Stimulated activated CD8-positive, alpha-beta memory T cell treated with anti-CD3 and anti-CD28 coated beads, Interleukin-15, amount 100 ng/mL, for 48 hours (primary cell): Measurements from ENCODE around the gene PROX2.

Experiments
- DNase-seq, 2 donors: peaks; one replicate each; pipeline ENCODE4 v3.0.0-alpha.2; 2020; ENCODE audit warnings: low read depth in 2 of 2

The PROX2 gene

DNA sequence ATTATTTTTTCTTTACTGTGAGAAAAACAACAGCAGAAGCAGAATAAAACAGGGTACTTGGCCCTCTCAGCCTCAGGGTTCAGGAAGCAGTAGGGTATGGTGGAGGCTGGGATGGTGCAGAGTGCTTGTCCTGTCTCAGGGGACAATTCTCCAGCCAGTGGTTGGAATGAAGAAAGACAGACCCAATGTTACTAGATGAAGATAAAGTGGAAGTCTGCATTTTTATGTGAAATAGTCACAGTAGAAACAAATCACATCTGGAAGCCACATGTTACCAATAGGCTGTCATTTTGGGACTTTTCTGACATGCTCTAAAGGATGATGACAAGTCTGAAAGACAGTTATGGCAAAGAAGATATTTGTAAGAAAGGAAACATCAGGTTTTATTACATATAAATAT is 32.3 kb downstream of the PROX2 start:
- no peak for DNase-seq

DNA sequence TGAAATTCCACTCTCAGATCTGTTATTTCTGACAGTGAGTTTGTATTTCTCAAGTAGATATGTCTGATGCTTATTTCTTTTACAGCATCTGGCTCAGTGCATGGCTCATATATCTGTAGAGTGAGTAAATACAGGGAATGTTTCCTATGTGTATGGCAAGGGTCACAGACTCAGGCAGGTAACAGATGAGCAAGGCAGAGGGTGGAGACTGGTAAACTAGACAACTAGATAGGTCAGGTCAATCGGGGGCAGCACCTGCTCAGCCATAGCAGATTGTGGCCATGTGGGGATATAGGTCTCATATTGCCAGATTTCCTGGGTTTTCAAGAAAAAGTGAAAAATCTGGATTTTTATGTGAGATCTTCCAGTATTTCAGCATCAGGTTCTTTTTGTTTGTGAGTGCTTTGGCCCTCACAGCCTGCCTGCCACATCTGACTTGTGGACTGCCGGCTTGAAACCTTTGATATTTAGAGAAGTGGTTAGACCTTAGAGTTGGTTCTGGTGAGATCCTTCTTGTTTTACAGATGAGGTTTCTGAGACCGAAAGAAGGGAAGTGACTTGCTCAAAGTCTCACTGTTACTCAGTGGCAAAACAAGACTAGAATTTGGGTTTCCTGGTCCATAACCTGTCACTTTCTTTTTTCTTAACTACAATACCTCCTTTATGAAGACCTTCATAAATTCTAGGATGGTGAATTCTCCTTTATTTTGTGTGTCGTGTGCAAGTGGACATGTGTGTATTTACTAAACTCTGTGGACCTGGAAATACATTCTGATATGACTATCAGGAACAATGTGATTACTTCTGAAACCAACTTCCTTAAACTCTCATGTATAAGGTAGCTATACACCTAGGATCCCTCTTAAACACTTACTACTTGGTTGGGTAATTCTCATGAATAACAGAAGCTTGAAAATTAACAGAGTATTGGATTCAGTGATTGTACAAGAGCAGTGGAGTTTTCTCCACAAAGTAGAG is 34.4 kb downstream of the PROX2 start:
- DNase-seq: no peak

DNA sequence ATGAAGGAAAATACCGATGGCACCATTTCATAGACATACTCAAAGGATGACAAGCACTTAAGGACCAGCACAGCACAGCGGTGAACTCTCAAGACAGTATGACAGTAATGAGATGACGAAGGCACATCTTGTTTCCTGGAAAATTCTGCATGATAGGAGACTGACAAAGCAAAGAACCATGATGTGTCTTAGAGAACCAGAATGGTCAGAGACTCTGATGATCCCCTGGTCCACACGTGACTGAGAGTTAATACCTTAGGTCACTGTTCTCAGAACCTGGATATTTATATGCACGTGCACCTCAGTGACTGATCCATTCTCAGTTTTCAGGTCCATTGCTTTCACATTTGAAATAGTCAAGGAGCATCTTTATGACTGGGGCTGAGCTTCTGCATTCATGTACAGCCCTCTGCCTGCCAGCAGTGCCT is 35.3 kb downstream of the PROX2 start:
- no peak for DNase-seq

DNA sequence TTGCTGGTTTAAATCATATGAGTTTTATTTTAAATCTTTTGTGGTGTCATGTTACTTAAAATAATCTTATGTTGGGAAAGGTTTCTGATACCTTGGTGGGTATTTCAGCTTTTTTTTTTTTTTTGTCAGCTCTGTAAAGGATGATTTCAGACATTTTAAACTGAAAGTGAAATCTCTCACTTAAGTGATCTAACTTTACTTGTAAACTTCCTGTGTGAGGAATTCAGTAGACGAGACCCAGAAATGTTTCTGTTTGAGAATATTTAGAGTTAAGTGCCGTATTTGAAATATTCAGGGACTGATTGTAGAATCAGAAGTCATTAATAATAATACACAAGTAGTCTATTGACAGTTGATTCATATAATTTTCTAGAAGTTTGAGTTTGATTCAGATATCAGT is 37.8 kb downstream of the PROX2 start:
- no peak for DNase-seq

DNA sequence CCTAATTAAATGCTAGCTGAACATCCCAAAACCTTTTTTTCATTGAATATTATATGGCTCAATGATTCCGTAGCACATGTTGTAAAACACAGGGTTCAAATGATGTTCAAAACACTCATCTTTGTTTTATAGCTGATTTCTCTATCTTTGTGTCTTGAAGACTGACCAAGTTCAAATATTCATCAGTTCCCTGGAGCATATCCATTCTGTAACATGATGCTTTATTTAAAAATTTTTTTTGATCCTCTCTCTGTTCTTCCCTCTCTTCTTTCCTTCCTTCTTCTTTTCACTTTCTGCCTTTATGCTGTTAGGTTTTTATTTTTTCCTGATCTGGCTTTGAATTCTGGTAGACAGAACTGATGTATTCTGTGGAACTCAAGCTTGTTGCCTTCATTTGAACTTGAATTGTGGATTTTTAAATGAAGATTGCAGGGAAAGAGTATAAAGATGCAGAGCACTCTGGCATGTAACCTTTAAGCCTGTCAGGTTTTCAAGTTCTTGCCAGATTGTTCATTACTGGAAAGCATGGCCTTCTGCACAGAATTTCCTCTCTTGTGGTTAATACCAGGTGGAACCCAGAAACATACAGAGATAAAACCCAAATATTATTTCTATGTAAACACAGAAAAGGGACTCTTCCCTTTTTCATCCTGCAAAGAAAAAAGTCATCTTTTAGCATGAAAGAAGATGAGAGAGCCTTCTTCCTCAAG is 39.5 kb downstream of the PROX2 start:
- no peak for DNase-seq

DNA sequence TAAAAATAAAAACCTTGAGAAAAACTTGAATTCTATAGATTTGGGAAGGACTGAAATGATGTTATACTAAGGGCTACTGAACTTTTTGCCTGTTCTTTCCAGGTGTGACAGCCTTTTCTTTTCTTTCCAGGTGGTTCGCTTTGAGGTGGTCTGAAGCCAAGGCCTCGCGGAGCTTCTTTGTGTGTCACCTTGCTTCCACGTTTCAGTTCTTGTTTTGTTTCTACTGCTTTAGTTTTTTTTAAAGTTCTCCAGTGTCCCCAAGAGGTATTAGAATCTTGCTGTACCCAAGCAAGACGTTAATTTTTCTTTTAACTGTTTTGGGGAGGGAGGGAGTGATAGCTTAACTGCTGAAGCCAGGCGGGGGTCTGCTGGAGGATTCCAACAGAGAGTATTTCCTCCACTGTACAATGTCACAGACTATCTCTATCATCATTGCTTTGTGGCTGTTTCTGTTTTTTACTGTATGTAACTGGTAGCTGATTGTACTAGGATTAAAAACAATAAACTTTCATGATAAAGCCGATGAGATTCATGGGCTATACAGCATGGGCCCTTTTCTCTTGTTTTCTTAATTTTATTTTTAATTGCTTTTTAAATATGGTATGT is 40.2 kb downstream of the PROX2 start:
- DNase-seq: no peak

DNA sequence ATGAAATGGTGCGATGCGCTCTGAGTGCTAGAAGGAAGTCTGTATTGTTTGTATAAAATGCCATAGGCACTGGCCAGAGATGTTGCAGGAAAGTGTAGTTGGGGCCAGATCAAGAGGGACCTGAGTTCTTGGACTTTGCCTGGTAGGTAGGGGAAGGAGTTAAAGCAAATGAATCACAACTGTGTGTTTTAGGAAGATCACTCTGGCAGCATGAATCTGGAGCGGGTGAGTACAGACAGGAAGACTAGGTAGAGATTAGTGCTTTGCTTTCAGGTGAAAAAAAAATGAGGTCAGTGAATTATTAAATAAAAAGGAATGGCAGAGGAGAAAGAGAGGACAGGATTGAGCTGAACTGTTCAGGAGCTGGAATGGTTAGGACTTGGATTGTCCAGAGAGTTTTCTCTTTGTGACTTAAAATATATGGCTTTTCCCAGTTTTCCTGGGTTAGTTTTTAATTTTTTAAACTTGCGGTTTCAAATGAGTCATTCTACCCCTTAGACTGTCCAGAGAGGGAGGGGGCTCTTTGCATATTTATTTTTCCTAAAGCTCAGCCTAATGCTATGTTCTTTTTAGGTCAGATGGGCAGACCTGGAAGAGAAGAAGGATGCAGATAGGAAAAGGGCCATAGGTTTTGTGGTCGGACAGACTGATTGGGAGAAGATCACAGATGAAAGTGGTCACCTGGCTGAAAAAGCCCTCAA is 41.1 kb downstream of the PROX2 start:
- DNase-seq: no peak

DNA sequence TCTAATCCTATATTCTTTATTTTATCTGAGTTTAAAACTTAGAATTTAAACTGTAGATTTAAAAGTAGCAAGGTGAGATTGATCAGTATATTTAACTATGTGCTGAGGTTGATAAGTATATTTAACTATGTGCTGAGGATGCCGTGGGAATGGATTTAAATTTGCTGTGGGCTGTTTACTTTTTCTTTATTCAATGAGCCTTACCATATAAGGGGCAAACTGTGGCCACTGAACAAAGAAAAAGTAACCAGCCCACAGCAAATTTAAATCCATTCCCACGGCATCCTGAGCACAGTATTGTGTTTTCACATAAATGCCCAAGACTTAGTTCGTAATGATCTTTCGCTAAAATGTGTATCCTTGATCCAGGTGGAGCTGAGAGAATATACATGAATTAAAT is 43.1 kb downstream of the PROX2 start:
- DNase-seq: no peak

DNA sequence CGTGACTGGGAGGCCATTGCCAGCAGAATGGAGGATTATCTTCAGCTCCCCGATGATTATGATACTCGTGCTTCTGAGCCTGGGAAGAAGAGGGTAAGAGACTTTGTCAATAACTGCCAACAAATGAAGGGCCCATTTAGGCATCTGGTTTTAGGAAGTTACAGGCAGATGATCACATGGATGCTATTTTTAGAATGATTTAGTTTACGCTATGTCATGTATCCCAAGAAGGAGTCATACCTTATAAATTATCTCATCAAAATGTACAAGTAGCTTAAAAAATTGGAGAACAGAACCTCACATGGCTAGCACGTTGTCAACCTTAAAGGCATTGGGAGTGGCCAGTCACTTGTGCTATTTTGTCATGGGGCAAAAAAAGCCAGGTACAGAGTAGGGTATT is 46.7 kb downstream of the PROX2 start:
- DNase-seq: no peak

DNA sequence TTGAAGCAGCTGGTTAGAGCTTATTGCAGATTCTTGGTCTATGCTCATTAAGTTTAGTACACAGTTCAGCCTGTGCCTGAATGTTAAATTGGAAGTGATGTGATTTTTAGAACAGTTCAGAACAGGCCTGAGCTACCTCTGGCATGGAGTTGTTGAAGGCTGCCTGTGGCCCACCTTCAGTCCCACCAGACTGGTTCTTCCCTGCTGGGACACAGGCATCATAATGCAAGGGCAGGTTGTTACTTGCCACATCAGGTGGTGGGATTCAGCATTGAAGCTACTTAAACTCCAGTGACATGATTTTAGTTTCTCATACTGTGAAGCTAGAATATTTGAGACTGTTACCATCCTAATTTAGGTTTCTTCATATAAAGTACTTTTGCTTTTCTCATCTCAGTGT is 49.4 kb downstream of the PROX2 start:
- DNase-seq: no peak
